Activated CD4-positive, CD25-positive, alpha-beta regulatory T cell treated with anti-CD3 and anti-CD28 coated beads, Interleukin-2, amount 50 U/mL, for 72 hours (primary cell): Measurements from ENCODE around the gene IFNGR2.
A peak's percentile ranks its signal among the peaks of the same experiment; 100 is the strongest.
"Not testable (repeated sequence)": the region's sequence is repeated elsewhere in the genome, so short reads cannot be mapped to it uniquely, and the experiment has no call there.

ENCODE experiments used
- DNase-seq: peaks from one replicate; pipeline ENCODE4 v3.0.0; 2021

Gene IFNGR2

DNA sequence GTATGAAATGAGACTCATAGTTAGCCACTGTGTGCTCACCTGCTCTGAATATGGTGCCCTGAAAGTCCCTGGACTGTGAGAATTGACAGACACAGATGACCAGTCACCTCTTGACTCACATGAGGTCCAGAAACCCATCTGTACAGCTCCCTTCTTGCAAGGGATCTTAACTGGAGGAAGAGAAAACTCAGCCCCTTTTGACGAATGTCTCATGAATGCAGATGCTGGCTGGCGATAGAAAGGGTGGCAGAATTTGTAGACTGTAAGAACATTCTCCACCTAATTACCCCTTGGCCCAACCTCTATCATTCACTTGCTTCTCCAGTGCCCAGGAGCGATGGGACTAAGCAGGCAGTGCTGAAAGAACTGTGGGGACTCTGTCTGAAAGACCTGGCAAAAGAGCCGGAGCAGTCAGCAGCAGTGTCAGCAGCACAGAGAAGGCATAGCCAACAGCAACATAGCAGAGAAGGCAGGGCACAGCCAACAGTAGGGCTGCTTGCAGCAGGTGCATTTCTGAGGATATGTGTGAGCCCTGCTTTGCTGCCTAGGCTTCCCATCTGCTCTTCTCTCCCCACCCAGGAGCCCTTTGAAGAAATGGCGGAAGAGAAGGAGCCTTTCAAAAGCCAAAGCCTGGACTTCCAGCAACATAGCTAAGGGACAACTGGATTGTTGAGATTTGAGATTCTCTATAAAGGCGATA is 25.8 kb upstream of the IFNGR2 start:
- DNase-seq, result no peak

DNA sequence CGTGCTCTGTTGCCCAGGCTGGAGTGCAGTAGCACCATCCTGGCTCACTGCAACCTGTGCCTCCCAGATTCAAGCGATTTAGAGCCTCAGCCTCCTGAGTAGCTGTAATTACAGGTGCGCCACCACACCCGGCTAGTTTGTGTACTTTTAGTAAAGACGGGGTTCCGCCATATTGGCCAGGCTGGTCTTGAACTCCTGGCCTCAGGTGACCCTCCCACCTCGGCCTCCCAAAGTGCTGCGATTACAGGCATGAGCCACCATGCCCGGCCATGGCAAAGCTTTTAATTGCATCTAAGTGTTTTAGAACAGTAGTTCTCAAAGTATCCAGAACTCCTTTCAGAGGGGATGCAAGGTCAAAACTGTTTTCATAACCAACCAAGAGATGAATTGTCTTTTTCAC is 25.1 kb upstream of the IFNGR2 start:
- no peak for DNase-seq

DNA sequence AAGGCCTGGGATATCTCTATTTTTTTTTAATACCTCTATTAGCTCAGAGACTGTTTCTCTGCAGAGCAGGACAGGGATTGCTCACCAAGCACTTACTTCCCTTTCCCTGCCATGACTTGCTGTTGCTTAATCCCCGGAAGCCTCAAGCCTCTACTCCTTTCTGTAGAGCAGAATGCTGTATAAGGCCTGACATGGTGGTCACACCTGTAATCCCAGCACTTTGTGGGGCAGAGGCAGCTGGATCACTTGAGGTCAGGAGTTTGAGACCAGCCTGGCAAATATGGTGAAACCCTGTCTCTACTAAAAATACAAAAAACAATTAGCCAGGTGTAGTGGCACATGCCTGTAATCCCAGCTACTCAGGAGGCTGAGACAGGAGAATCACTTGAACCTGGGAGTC is 23.3 kb upstream of the IFNGR2 start:
- not testable (repeated sequence) for DNase-seq

DNA sequence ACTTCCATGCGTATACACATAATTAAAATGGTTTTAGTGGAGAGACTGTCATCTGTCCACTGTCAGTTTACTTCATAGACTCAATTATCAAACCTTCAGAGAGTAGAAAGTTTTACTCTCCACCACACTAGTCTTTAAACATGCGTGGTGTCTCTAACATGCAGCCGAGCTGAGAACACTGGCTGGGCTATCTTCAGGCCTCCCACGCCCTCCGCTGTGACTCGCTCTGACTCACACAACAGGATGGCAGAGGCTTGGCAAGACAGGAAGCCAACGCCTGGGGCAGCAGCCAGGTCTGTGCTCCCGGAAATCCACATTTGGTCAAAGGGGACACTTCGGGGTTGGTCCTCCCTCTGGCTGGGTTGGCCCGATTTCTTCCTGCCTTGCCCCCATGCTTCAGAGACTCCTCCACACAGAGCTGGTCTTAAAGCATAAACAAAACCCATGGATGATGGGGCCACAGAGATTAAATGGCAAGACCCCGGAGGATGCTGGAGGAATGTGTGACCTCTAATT is 22.7 kb upstream of the IFNGR2 start:
- peak; percentile 82 for DNase-seq

DNA sequence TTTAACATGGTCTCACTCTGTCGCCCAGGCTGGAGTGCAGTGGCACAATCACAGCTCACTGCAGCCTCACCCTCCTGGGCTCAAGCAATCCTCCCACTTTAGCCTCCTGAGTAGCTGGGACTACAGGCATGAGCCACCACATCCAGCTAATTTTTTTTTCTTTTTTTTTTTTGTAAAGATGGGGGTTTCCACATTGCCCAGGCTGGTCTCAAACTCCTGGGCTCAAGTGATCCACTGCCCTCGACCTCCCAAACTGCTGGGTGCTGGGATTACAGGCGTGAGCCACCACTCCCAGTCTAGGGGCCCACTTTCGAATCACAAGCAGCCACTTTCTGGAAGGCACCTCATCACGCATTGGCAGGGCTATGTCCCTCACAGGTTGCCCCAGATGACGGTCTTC is 21.8 kb upstream of the IFNGR2 start:
- DNase-seq, result not testable (repeated sequence)

DNA sequence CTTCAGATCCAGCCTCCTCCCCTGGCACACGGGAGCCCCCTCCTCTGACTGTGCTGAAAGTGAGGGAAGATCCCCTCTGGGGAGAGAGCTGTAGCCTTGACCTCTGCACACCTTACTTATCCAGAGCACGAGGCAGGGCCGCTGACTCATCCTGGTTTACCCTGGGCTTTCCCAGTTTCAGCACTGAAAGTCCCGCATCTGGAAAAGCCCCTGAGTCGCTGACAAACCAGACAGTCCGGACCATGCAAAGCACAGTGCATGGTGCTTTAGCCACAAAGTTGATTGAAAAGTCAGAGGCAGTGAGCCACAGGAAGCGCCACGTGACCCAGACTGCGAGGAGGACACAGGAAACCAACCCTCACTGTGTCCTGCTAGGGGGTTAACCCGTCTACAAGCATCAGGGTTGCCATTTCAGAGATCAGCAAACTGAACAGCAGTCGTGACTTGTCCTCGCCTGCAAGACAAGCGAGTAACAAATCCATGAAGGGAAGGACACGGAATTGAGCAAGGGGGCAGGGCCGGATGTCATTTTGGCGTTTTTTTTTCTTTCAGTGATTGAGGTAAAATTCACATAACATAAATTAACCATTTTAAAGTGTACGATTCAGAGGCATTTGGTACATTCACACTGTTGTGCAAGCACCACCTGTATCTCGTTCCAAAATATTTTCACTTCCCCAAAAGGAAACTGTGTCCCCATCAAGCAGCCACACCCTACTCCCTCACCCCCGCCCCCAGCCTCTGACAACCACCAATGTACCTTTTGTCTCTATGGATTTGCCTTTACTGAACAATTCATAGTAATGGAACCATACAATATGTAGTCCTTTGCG is 19.9 kb upstream of the IFNGR2 start:
- peak; percentile 74 for DNase-seq

DNA sequence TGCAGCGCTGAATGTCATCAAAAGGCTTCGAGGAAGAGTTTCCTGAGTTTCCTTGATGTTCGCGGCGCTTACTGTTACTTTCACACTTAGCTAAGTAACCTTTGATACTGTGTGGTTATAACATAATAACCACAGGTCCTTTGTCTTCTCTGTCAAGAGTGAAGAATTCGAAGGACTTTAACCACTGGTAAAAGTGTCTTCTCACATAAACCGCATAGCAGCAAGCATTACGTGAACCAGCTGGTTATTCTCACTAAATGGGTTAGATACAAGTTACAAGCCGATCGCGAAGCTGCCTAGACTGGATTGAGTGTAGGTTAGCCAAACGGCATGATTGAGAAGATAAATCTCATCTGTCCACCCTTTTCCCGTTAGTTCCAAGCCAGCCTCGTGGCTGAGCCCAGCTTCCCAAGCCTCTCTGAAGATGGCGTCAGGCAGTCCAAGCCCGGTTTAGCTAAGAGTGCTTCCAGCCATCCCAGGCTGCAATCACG is 18.3 kb upstream of the IFNGR2 start:
- DNase-seq, result no peak

DNA sequence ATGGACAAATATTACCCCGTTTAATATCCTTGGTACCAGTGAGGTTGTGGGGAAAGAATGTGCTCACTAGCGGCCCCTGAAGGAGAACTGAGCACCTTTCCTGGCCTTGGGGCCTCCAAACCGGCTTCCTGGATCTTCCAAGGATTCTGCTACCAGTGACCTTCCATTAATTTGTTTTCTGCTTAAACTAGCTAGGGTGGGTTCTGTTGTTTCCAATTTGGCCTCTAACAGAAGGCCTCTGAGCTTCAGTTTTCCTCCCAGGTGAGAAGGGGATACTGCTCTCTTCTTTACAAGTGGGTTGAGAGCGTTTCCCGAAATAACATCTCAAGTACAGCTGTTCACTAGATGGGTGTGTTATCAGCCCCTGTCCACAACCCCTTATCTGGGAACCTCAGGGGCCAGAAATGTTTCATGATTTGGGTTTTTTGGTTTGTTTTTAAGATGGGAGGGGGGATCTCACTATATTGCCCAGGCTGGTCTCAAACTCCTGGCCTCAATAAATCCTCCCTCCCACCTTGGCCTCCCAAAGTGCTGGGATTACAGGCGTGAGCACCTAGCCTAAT is 16.9 kb upstream of the IFNGR2 start:
- no peak for DNase-seq

DNA sequence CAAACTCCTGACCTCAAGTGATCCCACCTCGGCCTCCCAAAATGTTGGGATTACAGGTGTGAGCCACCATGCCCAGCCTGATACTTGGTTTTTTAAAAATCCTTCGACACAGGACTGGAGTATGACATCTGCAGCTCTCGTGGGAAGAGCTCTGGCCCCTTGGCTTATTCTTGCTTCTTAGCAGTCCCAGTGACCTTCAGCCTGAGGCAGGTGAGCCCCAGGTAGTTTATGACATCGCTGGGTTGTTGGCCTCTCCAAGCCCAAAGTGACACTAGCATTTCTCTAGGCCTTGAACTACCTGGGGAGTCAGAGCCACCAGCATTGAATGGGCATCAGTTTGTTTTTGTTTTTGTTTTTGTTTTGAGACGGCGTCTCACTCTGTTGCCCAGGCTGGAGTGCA is 15.9 kb upstream of the IFNGR2 start:
- DNase-seq, result no peak

DNA sequence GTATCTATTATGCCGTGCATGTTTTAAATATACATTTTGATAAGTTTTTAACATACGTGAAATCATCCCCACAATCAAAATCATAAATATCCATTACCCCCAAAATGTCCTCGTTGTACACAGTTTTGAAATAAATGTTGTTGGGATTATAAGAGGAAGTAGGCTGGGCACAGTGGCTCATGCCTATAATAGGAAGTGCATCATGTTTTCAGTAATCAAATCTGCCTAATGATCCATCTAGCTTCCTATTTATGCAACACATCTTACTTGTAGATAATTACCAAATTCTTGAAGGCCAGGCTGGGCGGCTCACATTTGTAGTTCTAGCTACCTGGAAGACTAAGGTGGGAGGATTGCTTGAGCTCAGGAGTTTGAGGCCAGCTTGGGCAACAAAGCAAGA is 15.0 kb upstream of the IFNGR2 start:
- DNase-seq, result no peak

DNA sequence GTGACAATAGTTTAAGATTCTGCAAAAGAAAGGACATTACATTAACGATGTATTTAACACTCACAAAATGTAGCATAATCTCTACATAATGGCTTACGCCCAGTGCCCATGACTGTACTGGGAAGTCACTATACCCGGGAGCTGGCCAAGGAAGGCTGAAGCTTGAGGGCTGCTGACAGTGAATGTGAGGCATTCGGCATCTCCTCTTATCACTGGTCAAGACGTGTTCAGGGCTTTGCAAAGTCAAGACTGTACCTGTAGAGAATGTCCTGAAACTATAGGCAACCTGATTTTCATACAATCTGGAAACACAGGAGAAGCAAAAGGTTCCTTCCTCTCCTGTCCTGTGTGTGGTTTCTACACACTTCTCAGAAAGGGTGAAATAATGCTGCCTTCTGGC is 12.7 kb upstream of the IFNGR2 start:
- no peak for DNase-seq

DNA sequence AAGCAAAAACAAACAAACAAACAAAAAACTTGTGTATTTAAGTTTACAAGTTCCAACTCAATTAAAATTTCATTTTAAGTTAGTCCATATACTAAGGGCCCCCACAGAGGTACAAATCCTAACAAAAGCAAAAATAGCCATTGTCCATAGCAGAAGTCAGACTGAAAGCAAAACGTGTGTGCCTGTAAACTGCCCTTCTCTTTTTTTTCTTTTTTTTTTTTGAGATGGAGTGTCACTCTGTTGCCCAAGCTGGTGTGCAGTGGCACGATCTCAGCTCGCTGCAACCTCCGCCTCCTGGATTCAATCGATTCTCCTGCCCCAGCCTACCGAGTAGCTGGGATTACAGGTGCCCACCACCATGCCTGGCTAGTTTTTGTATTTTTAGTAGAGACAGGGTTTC is 11.6 kb upstream of the IFNGR2 start:
- no peak for DNase-seq

DNA sequence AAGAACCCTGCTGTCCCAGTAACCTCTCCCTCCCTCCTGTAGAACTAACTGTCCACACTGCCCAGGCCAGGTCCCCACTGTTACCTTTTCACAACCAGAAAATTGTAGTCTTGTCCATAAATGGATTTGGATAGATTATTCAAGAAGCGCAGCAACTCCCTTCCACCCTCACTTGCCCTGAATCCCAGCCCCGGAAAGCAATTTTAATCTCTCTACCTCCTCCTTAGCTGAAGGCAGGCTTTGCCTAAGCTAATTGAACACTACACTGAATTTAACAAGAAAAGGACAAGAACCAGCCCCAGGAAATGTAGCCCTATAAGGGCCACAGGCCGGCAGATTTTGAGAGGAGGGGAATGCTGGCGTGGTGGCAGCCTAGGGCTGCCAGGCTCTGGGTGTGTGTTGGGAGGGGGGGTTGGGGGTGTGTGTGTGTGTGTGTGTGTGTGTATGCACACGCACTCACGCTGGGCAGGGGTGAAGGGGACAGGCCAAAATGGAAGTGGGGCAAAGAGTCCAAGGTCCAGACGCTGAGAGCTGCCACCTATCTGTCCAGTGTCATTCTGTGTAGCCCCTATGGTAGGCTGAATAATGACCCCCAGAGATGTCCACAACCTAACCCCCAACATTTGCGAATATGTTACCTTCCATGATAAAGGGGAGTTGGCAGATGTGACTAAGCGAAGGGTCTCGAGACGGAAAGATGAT is 10.8 kb upstream of the IFNGR2 start:
- DNase-seq, result no peak

DNA sequence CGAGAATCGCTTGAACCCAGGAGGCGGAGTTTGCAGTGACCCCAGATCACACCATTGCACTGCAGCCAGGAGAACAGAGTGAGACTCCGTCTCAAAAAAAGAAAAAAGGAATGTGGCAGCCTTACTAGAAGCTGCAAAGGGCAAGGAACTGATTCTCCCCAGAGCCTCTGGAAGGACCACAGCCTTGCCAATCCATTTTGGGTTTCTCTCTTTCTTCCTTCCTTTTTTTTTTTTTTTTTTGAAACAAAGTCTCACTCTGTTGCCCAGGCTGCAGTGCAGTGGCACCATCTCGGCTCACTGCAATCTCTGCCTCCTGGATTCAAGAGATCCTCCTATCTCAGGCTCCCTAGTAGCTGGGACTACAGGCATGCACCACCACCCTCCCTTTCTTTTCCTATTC is 9.9 kb upstream of the IFNGR2 start:
- DNase-seq, result no peak

DNA sequence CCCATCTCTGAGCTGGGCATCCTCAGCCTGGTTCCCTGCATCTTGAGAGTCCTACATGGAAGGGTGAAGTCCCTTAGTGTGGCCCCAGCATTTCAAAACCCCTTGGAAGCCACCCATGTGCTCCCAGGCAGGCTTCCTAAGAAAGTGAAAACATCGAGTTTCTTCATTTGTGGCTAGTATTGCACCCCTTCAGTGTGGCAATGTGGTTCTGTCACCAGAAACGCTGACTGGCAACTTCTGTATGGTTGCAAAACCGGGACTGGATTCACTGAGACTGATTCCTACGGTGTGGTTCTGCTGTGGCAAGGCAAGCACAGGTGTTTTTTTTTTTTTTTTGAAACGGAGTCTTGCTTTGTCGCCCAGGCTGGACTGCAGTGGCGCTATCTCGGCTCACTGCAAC is 9.0 kb upstream of the IFNGR2 start:
- DNase-seq, result no peak

DNA sequence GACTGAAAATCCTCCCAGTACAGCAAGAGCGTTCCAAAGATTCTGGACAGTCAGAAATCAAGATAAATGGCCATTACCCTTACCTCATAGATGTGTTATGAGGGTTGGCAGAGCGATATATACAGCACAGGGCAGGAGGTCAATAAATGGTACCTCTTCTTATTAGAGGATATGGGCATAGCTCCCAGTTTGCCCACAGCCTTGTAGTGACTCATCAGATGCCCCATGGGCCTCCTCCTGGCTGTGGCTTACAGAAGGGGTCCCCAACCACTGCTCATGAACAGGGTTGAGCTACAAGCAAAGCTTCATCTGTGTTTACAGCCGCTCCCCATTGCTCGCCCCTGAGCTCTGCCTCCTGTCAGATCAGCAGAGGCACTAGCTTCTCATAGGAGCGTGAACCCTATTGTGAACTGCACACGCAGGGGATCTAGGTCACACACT is 7.3 kb upstream of the IFNGR2 start:
- no peak for DNase-seq

DNA sequence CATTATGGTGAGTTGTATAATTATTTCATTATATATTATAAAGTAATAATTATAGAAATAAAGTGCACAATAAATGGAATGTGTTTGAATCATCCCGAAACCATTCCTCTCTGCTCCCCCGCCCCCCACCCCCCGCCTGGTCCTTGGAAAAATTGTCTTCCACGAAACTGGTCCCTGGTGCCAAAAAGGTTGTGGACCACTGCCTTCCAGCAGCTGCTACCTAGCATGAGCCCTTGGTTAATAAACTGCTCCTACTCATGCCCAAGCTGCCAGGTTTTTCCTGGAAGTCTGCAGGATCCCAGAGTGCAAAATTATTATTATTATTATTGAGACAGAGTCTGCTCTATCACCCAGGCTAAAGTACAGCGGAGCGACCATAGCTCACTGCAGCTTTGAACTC is 6.8 kb upstream of the IFNGR2 start:
- DNase-seq, result no peak

DNA sequence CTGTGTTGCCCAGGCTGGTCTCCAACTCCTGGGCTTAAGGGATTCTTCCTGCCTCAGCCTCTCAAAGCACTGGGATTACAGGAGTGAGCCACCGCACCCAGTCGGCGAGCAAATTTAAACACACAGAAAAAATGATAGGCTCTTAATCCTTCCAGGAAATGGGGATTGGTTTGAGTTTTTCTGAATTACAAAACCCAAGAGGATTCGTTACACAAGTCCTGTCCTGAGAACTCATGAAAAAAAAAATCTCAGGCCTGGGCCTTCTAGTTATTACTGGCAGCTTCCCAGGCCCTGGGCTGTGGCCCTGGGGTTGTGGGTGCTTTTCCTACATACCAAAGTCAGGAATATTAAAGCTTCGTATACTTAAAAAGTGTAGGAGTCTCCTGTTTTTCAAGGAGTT is 6.3 kb upstream of the IFNGR2 start:
- no peak for DNase-seq

DNA sequence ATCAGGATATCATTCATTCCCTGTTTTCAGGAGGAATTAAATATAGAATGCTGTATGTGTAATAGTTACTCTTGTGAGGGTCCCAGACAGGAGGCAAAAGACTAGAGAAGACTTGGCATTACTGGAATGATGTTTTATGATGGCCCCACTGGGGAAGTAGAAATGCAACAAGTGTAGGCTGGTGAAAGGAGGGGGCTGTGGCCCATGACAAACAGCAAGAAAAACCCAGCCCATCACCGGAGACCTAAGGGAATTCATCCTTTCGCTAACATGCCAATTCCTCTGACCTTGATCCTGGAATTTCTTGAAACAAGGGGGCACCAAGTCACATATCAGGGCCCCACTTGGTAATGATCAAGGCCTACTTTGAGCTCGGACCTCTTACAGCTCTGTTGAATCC is 5.5 kb upstream of the IFNGR2 start:
- no peak for DNase-seq

DNA sequence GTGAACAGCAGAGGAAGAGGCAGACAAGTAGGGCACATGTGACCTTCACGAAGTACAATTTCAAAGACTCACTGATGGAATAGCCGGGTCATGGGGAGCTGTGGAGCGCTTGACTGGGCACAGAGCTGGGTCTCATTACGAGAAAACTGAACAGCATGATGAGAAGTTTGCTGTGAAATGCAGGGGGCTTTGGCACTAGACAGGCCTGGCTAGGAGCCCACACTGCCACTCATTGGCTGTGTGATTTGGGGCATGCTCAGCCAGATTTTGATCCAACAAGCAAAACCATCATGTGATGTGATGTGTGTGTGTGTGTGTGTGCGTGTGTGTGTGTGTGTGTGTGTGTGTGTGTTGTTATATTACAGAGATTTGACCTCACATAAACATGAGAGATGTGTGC is 4.9 kb upstream of the IFNGR2 start:
- no peak for DNase-seq

DNA sequence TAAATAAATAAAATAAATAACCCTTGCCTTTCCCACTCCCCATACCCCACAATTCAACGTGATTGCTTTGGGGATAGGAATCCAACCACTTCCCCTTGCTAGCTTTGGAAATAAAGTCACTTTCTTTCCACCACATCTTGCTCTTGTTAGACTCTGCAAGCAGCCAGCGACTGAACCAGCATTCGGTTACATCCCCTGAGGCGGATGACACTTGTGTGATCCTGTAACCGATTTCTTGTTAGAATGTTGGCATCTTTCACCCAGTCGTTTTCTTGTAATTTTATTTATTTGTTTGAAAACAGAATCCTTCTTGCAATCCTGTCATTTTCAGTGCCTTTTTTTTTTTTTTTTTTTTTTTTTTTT is 1.6 kb upstream of the IFNGR2 start:
- no peak for DNase-seq

DNA sequence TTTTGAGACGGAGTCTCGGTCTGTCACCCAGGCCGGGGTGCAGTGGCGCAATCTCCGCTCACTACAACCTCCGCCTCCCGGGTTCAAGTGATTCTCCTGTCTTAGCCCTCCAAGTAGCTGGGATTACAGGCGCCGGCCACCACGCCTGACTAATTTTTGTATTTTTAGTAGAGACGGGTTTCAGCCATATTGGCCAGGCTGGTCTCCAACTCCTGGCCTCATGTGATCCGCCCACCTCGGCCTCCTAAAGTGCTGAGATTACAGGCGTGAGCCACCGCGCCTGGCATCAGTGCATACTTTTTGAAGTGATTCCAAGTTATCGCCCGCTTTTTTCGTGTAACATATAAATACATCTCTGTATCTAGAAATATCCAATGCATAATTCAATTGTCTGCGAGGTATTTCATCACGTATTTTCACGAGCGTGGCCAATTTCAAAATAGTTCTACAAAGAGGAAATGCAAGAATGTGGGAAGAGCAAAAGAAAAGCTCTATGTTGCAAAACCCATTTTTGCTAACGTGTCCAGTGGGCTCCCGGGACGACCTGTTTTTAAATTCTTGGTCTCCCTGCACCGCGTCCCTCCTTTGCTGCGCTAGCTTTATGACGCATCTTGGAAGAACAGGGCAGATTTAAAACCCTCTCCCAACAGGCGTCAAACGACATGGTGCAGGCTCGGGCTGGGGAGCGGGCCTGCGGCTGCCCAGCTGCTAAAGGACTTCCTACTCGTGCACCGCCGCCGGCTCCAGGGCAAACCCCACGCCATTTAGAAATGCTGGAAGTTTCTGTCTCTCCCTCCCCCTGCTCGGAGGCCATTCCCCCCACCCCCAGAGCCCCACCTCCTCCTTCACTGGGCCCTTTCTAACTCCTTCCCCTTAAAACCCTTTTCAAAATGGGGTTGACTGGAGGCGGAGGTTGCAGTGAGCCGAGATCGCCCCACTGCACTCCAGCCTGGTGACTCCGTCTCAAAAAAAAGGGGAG is 923 bp upstream of the IFNGR2 start:
- no peak for DNase-seq
